LNCaP clone FGC (cell line): ENCODE measurements around the gene KRT75.

Experiments
- DNase-seq: peaks from one replicate; pipeline ENCODE4 v3.0.0-alpha.2; 2011; ENCODE audit warnings: low read depth
- H3K4me3 ChIP-seq: 2 replicates; pipeline ENCODE4 v1.5.1; 2011; ENCODE audit warnings: mild to moderate bottlenecking, low read depth, low read length, control low read depth
- TF ChIP-seq, protein P1 (sequence below): IDR thresholded peaks from 2 replicates; pipeline ENCODE4 v1.5.1; 2012; ENCODE audit warnings: mild to moderate bottlenecking; ENCODE audit not compliant: control insufficient read depth, insufficient read depth; ENCODE audit errors: extremely low read depth

The KRT75 gene

DNA sequence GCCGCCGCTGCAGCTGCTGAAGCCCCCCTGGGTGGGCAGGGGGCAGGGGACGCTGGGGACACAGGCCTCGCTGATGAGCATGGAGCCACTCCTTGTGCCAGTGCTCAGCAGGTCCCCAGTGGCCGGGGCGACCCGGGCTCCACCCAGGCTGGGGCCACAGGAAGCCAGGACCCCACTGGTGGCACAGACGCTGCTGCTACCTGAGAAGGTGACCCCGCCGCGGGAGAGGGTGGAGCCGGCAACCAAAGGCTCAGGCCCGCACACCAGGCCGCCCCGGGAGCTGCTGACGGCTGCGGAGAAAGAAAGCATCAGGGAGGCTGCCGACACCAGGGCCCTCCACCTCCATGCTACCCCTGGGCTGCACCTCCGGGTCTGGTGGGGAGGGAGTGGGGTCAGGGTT, 56.1 kb downstream of the KRT75 start:
- TF ChIP-seq, protein P1, sequence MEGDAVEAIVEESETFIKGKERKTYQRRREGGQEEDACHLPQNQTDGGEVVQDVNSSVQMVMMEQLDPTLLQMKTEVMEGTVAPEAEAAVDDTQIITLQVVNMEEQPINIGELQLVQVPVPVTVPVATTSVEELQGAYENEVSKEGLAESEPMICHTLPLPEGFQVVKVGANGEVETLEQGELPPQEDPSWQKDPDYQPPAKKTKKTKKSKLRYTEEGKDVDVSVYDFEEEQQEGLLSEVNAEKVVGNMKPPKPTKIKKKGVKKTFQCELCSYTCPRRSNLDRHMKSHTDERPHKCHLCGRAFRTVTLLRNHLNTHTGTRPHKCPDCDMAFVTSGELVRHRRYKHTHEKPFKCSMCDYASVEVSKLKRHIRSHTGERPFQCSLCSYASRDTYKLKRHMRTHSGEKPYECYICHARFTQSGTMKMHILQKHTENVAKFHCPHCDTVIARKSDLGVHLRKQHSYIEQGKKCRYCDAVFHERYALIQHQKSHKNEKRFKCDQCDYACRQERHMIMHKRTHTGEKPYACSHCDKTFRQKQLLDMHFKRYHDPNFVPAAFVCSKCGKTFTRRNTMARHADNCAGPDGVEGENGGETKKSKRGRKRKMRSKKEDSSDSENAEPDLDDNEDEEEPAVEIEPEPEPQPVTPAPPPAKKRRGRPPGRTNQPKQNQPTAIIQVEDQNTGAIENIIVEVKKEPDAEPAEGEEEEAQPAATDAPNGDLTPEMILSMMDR: no peak
- no peak for DNase-seq

DNA sequence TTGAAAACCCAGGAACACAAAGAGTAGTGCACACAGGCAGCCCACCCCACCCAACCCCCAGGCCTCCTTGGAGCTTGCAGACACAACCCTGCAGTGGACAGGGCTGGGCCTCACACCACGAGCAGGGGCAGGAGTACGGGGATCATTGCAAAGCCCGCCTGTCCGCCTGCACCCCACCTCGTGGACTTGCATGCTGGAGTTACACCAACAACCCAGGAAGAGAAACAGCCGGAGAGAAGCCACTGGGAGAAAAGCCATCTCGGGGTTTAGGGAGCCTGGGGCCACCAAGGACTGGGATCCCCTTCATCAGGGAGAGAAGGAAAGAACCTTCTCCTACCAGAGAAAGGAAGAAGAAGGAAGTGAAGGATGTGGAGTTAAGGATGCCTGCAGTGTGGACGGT, 56.9 kb downstream of the KRT75 start:
- no peak for DNase-seq
- TF ChIP-seq, protein P1: no peak
- no peak overlapping the region for H3K4me3 ChIP-seq

More for the DNA sequence above, 56.1 kb downstream of the KRT75 start:
- H3K4me3 ChIP-seq: no peak overlapping the region
